ENCODE results near the gene OR2J1.
"Not testable (repeated sequence)": the region's sequence is repeated elsewhere in the genome, so short reads cannot be mapped to it uniquely, and the experiment has no call there.

OR2J1 gene

GRCh38 chr6:29099190-29099589, at the start of gene OR2J1:
Gene OR2J1 (plus strand): TSS chr6:29099490. CDS start chr6:29100943, 1,453 bp downstream.
- DNase-seq, result no peak

- no peak for DNase-seq
These were observed 47.6 kb upstream of the OR2J1 start for GRCh38 chr6:29051680-29052079.

- peak in 1 of 2 donors; percentile 3 for DNase-seq
These were observed 27.2 kb upstream of the OR2J1 start for GRCh38 chr6:29071831-29072723.

GRCh38 chr6:29079203-29079602, 20.1 kb upstream of the OR2J1 start:
- DNase-seq, result no peak

GRCh38 chr6:29081312-29081711, 18.0 kb upstream of the OR2J1 start:
- no peak for DNase-seq

- DNase-seq, result no peak
These were observed 16.8 kb upstream of the OR2J1 start for GRCh38 chr6:29082457-29082856.

GRCh38 chr6:29087213-29087612, 12.1 kb upstream of the OR2J1 start, which contains the start of gene OR2B3:
Gene OR2B3 (minus strand): TSS chr6:29087313. CDS start chr6:29087248, 65 bp downstream.
- no peak for DNase-seq

- DNase-seq, result no peak
These were observed 6.3 kb upstream of the OR2J1 start for GRCh38 chr6:29092957-29093356.

GRCh38 chr6:29097803-29098202, 1.5 kb upstream of the OR2J1 start:
- DNase-seq, result no peak

- DNase-seq, result no peak
These were observed 8.5 kb downstream of the OR2J1 start, which contains the start of gene OR2J3 for GRCh38 chr6:29107758-29108157. Gene OR2J3 (plus strand): TSS chr6:29108058. CDS start chr6:29111891, 3,833 bp downstream.

GRCh38 chr6:29112135-29112534, 12.8 kb downstream of the OR2J1 start:
- peak in 1 of 2 donors; percentile 2 for DNase-seq

- DNase-seq, result not testable (repeated sequence)
These were observed 15.7 kb downstream of the OR2J1 start for GRCh38 chr6:29114964-29115363.

GRCh38 chr6:29129326-29130012, 30.2 kb downstream of the OR2J1 start:
- no peak for DNase-seq

- no peak for DNase-seq
These were observed 31.4 kb downstream of the OR2J1 start for GRCh38 chr6:29130644-29131043.

- DNase-seq, result no peak
These were observed 32.4 kb downstream of the OR2J1 start for GRCh38 chr6:29131691-29132090.

GRCh38 chr6:29137724-29138123, 38.4 kb downstream of the OR2J1 start:
- no peak for DNase-seq

- no peak for DNase-seq
These were observed 42.3 kb downstream of the OR2J1 start for GRCh38 chr6:29141606-29142005.

GRCh38 chr6:29142309-29142708, 43.0 kb downstream of the OR2J1 start:
- no peak for DNase-seq

- no peak for DNase-seq
These were observed 46.9 kb downstream of the OR2J1 start for GRCh38 chr6:29146179-29146578.

- DNase-seq, result no peak
These were observed 47.8 kb downstream of the OR2J1 start for GRCh38 chr6:29147074-29147473.

- DNase-seq, result not testable (repeated sequence)
These were observed 50.2 kb downstream of the OR2J1 start for GRCh38 chr6:29149444-29149843.

All from stimulated activated CD4-positive, alpha-beta T cell treated with anti-CD3 and anti-CD28 coated beads, Interleukin-2, amount 100 ng/mL, for 24 hours (primary cell).